NCI-H524 (cell line): Measurements from ENCODE around the gene DENND4B.

Source experiments
- DNase-seq, 2 experiments: peaks; one replicate each; lab custom pipeline; 2025; lab: John Stamatoyannopoulos, UW

Gene DENND4B

DNA sequence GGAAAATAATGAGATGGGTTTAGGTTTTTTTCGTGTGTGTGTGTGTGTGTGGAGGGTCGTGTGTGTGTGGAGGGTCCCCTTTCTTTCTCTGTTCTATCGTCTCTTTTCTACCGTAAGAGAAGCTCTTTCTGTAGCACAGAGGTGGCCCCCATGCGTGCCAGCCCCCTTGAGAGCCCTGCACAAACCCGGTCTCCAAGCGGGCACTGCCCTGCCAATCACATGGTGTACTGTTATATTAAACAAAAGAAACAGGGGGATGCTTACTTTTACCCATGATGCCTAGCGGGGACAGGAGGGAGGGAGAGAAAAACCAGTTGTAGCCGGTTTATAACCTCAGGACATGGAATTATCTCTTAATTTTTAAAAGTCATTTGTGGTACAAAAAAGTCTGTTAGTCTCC is 64.8 kb downstream of the DENND4B start:
- DNase-seq: peak; percentile 48 to 72

GRCh38 chr1:153880962-153881361 is 65.6 kb downstream of the DENND4B start:
- peak; percentile 81 to 88 for DNase-seq

GRCh38 chr1:153880024-153880423 is 66.5 kb downstream of the DENND4B start:
- DNase-seq: no peak
